NK-92 (cell line): ENCODE results near the gene ELFN1.

Source experiments
- DNase-seq: peaks from one replicate; lab custom pipeline; 2025; ENCODE audit not compliant: unreplicated experiment; lab: John Stamatoyannopoulos, UW

Gene ELFN1

DNA sequence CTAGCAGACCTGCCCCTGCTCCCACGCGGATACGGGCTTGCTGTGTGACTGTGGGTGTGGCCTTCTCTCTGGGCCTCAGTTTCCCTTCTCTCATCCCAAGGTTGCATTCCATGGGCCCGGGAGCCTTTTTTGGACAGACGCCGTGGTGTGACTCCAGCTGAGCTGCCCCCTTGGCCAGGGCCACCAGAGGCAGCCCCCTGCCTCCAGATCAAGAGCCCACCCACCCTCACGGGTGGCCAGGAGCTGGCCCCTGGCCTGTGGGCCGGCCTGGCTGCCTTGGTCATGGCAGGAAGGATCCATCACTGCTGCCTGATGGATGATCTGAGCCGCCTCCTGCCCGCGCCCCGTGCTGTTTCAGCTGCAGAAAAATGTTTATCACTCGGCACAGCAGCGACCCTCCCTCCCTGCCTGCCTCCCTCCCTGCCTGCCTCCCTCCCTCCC is 27.8 kb upstream of the ELFN1 start:
- DNase-seq: no peak

- no peak for DNase-seq
Observed at GRCh38 chr7:1643270-1644092, 26.6 kb upstream of the ELFN1 start.

- DNase-seq: no peak
Observed at GRCh38 chr7:1644341-1645070, 25.6 kb upstream of the ELFN1 start.

- no peak for DNase-seq
Observed at GRCh38 chr7:1645071-1645409, 25.0 kb upstream of the ELFN1 start.

- no peak for DNase-seq
Observed at GRCh38 chr7:1645476-1645875, 24.6 kb upstream of the ELFN1 start.

GRCh38 chr7:1646391-1646790 is 23.7 kb upstream of the ELFN1 start:
- DNase-seq: no peak

- DNase-seq: no peak
Observed at GRCh38 chr7:1646957-1647891, 22.9 kb upstream of the ELFN1 start.

- no peak for DNase-seq
Observed at GRCh38 chr7:1647961-1648672, 22.0 kb upstream of the ELFN1 start.

GRCh38 chr7:1649751-1650326 is 20.2 kb upstream of the ELFN1 start:
- no peak for DNase-seq

DNA sequence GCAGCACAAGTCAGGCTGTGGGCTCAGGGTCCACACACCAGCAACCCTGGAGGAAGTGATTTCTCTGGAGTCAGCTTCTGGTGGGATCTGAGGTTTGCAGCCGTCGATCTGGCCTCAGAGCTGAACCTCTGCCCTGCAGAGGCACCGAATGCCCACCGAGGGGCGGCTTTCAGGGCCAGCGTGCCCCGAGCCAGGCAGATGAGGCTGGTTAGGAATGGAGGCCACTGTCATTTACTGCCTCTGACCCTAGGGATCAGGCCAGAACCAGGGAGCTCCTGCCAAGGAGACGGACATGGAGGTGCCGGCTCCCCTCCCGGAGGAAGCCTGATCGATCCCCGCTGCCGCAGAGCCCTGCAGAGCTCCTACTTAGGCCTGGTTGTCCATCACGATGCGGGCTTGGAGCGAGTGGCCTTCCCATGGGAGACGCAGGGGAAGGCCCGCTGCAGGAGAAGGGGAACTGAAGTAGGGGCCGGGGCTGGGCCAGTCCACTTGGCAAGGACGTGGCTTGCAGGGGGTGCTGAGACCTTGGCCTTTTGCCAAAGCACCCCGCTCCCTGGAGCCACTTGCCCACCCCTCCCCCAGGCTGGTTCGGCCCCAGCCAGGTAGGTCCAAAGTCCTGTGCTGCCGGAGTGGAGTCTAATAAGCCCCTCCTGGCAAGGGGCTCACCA is 19.6 kb upstream of the ELFN1 start:
- no peak for DNase-seq

- DNase-seq: no peak
Observed at GRCh38 chr7:1651031-1651446, 19.0 kb upstream of the ELFN1 start.

DNA sequence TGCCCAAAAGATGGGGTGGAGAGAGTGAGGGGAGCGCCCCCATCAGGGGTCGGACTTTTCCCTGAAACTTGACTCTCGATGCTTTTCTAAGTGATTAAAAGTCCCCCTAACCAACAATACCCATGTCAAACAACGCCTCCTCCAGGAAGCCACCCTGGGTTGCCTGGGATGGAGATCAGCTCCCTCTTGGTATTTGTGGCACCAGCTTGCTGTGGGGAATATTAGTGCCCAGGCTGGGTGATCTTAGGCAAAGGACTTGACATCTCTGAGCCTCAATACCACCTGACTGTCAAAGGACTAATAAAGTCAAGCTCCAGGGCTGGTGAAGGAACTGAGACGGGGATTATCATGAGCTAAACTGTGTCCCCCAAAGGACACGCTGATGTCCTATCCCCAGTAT is 18.2 kb upstream of the ELFN1 start:
- no peak for DNase-seq

GRCh38 chr7:1653500-1653899 is 16.6 kb upstream of the ELFN1 start:
- no peak for DNase-seq

DNA sequence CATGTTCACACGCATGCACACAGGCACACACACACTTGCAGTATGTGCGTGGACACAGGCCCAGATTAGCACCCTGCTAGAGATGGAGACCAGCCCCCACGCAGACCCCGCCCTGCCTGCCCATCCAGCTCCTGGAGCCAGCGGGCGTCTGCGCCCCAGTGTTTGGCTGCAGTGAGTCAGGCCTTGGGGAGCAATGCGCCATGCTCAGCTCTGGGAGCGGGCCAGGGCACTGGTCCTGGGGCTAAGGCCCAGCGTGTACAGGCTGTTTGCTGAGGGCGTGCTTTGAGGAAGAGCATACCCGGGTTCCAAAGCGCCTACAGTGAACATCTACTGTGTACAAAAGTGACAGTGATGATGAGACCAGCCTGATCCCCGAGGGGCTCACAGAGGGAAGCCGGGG is 16.0 kb upstream of the ELFN1 start:
- DNase-seq: no peak

- DNase-seq: no peak
Observed at GRCh38 chr7:1654738-1655475, 15.2 kb upstream of the ELFN1 start.

- no peak for DNase-seq
Observed at GRCh38 chr7:1659696-1660095, 10.4 kb upstream of the ELFN1 start.

- no peak for DNase-seq
Observed at GRCh38 chr7:1661461-1661860, 8.6 kb upstream of the ELFN1 start.

- no peak for DNase-seq
Observed at GRCh38 chr7:1662101-1662500, 8.0 kb upstream of the ELFN1 start.

GRCh38 chr7:1662767-1663166 is 7.3 kb upstream of the ELFN1 start:
- DNase-seq: no peak
